GM23338 (cell line): ENCODE measurements around the gene ZNF76.

Source experiments
- EZH2 ChIP-seq: fragments of 200-600 bp; sonication (generic); IDR thresholded peaks from one replicate; pipeline ENCODE4 v1.8.0; 2017; ENCODE audit warnings: antibody characterized with exemption, mild to moderate bottlenecking, low read depth; ENCODE audit not compliant: unreplicated experiment
- JUNB ChIP-seq: IDR thresholded peaks from one replicate; pipeline ENCODE4 v1.6.1; 2016; ENCODE audit warnings: antibody characterized with exemption; ENCODE audit not compliant: unreplicated experiment
- POLR2AphosphoS5 ChIP-seq: IDR thresholded peaks from 2 replicates; pipeline ENCODE4 v1.6.1; 2016; ENCODE audit warnings: antibody characterized with exemption, low read depth
- TF ChIP-seq, protein P1 (sequence below), 2 experiments: fragments of 200-600 bp in 1 of 2; sonication (generic) in 1 of 2; conservative IDR thresholded peaks; 2 replicates each; pipeline versions ENCODE4 v1.5.1 to v1.6.1; 2016 to 2017; ENCODE audit warnings: antibody characterized with exemption in 2 of 2, low read depth in 2 of 2, mild to moderate bottlenecking in 2 of 2, moderate library complexity in 1 of 2
- TF ChIP-seq, protein P2 (sequence below): IDR thresholded peaks from one replicate; pipeline ENCODE4 v1.6.1; 2018; ENCODE audit warnings: antibody characterized with exemption; ENCODE audit not compliant: unreplicated experiment

DNA sequence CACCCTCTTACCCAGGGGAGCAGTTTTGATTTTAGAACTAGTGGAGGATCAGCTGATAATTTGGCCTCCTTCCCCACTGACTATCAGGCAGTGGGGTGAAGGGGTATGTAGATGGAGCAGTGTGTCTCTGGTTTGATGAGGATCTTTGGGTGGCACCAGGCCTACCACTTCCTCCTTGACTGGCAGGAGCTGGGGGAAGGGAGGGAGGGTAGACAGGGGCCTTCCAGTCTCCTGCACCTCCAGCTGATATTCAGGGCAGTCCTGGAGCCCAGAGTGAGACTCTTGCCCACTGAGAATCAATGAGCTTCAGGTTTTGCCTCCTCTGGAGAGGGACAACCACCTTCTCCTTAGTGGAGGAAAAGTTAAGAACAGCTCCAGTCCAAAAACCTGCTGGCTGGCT is 41.3 kb downstream of the ZNF76 start:
- TF ChIP-seq, protein P1, sequence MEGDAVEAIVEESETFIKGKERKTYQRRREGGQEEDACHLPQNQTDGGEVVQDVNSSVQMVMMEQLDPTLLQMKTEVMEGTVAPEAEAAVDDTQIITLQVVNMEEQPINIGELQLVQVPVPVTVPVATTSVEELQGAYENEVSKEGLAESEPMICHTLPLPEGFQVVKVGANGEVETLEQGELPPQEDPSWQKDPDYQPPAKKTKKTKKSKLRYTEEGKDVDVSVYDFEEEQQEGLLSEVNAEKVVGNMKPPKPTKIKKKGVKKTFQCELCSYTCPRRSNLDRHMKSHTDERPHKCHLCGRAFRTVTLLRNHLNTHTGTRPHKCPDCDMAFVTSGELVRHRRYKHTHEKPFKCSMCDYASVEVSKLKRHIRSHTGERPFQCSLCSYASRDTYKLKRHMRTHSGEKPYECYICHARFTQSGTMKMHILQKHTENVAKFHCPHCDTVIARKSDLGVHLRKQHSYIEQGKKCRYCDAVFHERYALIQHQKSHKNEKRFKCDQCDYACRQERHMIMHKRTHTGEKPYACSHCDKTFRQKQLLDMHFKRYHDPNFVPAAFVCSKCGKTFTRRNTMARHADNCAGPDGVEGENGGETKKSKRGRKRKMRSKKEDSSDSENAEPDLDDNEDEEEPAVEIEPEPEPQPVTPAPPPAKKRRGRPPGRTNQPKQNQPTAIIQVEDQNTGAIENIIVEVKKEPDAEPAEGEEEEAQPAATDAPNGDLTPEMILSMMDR (conservative IDR thresholded peaks at IDR 0.05; ENCODE audit: low read depth in 2 of 2), result no peak
- TF ChIP-seq, protein P2, sequence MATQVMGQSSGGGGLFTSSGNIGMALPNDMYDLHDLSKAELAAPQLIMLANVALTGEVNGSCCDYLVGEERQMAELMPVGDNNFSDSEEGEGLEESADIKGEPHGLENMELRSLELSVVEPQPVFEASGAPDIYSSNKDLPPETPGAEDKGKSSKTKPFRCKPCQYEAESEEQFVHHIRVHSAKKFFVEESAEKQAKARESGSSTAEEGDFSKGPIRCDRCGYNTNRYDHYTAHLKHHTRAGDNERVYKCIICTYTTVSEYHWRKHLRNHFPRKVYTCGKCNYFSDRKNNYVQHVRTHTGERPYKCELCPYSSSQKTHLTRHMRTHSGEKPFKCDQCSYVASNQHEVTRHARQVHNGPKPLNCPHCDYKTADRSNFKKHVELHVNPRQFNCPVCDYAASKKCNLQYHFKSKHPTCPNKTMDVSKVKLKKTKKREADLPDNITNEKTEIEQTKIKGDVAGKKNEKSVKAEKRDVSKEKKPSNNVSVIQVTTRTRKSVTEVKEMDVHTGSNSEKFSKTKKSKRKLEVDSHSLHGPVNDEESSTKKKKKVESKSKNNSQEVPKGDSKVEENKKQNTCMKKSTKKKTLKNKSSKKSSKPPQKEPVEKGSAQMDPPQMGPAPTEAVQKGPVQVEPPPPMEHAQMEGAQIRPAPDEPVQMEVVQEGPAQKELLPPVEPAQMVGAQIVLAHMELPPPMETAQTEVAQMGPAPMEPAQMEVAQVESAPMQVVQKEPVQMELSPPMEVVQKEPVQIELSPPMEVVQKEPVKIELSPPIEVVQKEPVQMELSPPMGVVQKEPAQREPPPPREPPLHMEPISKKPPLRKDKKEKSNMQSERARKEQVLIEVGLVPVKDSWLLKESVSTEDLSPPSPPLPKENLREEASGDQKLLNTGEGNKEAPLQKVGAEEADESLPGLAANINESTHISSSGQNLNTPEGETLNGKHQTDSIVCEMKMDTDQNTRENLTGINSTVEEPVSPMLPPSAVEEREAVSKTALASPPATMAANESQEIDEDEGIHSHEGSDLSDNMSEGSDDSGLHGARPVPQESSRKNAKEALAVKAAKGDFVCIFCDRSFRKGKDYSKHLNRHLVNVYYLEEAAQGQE, result no peak
- TF ChIP-seq EZH2 (no peak), POLR2AphosphoS5 (no peak), JUNB (no peak)
